Epithelial cell of esophagus (primary cell): ENCODE data around the gene HES7.

ENCODE experiments used
- DNase-seq: peaks from one replicate; pipeline ENCODE4 v3.0.0; 2010; ENCODE audit warnings: low read depth
- H3K4me3 ChIP-seq: 2 replicates; pipeline ENCODE4 v1.5.1; 2011; ENCODE audit warnings: mild to moderate bottlenecking, low read length, control low read depth
- TF ChIP-seq, protein P1 (sequence below): IDR thresholded peaks from 2 replicates; pipeline ENCODE4 v1.5.1; 2011; ENCODE audit warnings: low read depth, mild to moderate bottlenecking, low read length, control low read depth, inconsistent platforms; ENCODE audit not compliant: insufficient read depth; ENCODE audit errors: missing control alignments

Gene HES7

DNA sequence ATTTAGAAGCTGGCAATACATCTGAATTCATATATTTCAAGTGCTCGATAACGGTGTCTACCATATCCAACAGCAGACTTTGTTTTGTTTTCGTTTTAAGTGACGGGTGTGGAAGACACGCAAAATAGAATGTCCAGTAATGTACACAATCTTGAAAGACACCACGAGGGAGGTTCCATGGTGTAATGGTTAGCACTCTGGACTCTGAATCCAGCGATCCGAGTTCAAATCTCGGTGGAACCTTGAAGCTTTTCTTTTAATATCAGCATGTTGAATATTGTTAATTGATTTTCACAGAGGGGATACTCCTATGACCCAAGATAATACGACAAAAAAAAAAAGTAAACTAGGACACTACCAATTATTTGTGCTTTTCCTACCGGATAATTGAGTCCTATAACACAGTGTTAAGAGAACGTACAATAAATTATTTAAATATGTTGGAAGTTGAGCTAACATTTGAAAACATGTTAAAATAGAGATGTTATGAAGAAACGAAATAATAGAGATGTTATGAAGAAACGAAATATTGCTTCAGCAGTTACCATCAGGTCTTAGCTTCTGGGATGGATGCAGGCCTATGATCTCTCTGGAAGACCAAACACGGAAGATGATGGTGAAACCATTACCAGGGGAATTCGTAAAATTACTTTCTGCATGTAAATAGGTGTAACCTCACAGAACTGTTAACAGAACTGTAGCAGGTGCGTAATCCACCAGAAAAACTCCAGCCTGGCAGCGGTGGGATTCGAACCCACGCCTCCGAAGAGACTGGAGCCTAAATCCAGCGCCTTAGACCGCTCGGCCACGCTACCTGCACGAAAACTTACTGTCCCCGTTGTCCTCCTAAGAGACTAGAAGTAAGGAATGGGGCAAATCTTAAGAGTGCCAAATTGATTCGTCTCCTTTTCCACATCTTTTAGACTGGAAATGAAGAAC is 4.1 kb downstream of the HES7 start:
- TF ChIP-seq, protein P1, sequence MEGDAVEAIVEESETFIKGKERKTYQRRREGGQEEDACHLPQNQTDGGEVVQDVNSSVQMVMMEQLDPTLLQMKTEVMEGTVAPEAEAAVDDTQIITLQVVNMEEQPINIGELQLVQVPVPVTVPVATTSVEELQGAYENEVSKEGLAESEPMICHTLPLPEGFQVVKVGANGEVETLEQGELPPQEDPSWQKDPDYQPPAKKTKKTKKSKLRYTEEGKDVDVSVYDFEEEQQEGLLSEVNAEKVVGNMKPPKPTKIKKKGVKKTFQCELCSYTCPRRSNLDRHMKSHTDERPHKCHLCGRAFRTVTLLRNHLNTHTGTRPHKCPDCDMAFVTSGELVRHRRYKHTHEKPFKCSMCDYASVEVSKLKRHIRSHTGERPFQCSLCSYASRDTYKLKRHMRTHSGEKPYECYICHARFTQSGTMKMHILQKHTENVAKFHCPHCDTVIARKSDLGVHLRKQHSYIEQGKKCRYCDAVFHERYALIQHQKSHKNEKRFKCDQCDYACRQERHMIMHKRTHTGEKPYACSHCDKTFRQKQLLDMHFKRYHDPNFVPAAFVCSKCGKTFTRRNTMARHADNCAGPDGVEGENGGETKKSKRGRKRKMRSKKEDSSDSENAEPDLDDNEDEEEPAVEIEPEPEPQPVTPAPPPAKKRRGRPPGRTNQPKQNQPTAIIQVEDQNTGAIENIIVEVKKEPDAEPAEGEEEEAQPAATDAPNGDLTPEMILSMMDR = no peak
- peak; percentile 89 for DNase-seq
- H3K4me3 ChIP-seq = peak overlapping the region; percentile 66

DNA sequence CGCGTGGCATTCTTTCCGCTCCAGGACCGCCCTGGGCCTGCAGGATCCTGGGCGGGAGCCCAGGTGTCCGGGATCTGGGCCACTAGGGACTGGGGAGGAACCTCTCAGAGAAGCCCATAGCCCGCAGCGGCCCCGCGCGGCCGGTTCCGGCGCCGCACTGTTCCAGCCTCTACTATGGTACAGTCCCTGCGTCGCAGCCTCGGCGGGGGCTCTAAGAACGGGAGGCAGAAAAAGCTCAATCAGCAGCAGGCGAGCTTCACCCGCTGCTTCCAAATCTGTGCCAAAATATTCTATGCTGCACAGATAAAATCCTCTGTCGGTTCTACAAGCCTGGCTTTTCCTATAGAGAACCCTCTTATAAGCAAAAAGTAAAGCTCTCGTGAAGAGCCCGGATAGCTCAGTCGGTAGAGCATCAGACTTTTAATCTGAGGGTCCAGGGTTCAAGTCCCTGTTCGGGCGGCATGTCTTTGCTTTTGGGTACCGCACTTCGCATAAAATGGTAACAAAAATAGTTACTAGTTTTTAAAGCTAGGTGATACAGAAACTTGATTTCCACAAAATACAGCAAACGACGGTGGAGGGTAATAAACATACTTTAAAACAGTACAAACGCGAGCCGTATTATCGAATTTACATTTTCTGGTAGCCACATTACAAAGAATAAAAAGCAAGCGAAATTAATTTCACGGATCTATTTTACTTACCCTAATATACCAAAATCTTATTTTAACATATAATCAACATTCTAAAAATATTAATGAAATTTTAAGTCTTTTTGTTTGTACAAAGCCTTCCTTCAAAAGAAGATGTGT is 4.9 kb downstream of the HES7 start:
- TF ChIP-seq, protein P1 = peak; percentile 84
- peak; percentile 79 for DNase-seq

DNA sequence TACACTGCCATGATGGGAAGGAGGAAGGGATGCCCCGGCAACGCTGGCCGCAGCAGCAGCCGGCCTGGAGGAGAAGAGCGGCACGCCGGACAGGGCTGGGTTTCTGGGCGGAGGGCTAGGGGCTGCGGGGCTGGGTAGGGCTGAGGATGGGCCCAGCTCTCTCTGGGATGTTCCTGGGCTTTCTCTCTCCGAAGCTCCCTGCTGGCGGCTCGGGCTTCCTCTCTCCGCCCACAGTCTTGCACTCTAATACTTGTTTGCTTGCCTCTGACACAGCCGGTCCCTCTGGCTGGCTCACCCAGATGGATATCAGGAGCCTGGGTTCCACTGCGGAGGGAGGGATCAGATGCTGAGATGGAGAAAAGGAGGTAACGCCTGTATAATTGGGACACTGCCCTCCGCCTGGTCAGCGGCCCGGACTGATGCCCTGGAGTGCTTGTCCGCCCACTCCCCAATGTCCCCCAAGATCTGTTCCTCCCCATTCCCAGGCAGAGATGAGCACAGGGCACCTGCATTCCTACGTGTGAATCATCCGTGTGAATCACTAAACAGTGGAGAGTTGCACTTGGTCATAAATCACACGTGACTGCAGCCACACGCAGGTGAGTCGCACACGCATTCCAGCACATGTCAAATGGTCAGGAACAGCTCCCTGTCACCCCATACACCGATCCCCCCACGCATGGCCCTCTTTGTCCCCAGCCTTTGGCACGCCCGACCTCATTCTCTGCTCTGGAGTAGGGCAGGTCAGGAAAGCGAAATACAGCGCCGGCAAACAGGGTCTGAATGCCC is 5.7 kb downstream of the HES7 start, which contains the start of gene ALOXE3:
ALOXE3 (minus strand) TSS at position 535 of the 789 bp plus-strand sequence; CDS start at position 11, 524 bp downstream.
- TF ChIP-seq, protein P1 = no peak
- DNase-seq = peak; percentile 97
- peak within 1 kb of the TSS; percentile 60 for H3K4me3 ChIP-seq

More for the DNA sequence above, 4.9 kb downstream of the HES7 start:
- peak overlapping the region; percentile 60 for H3K4me3 ChIP-seq

DNA sequence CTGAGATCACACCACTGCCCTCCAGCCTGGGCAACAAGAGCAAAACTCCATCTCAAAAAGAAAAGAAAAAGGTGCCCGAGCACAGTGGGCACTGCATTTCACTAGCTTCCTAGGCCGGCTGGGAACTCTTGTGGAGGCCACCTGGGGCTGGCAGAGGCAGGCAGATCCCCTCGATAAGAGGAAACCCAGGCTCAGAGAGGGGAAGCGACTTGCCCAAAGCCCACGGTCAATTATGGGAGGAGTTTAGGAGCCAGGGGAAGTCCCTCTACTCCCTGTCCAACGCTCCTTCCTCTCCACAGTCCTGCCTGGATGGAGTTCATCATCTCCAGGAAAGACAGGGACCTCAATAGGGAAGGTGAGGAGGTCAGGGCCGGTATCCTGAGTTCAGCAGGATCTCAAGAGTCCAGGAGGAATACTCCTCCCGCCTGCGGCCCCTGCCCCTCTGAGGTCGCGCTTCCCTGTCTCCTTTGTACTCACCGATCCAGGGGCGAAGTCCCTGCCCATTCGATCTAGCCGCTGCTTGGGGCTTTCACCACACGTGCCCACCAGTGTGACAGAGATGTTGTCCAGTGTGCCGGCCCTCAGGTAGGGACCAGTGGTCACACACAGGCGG is 6.4 kb downstream of the HES7 start:
- peak overlapping the region; percentile 60 for H3K4me3 ChIP-seq
- DNase-seq = no peak
- TF ChIP-seq, protein P1 = no peak

DNA sequence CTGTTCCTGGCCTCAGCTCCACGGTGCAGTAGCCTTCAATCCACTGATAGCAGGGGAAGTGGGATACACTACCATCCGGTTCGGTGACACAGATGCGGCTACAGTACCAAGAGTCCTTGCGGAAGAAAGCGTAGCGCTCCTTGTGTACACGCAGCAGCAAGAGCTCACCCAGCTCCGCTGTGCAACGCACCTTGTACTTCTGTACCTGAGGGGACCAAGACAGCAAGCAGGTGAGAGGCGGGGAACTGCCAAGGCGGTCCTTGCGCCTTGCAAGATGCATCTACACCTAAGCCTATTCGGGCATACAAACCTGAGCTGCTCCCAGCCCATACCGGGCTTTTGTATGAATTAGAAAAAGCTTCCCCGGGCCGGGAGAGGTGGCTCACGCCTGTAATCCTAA is 7.1 kb downstream of the HES7 start:
- no peak overlapping the region for H3K4me3 ChIP-seq
- TF ChIP-seq, protein P1 = no peak
- DNase-seq = no peak

DNA sequence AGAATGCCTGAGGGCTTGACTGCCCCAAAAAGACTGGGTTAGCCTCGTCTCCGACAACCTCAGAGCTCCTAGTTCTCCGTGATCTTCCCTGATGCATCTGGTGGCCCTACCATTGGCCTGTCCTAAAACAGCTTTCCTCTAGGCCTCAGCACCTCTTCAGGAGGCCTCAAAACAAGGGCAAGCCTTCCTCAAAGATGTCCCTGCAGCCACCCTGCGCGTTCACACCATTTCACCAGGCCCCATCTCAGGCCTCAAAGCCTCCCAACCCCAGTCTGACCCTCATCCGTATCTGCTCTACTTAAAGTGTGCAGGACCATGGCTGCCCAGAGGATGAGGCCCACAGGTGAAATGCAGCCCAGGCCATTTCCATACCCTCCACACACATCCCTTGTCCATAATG is 13.0 kb downstream of the HES7 start:
- TF ChIP-seq, protein P1 = no peak
- DNase-seq = no peak
- H3K4me3 ChIP-seq = no peak overlapping the region
